GM12872 (cell line): Measurements from ENCODE around the gene PSMD5.

Experiments used
- CTCF ChIP-seq: IDR thresholded peaks from 3 replicates; pipeline ENCODE4 v1.5.1; 2011; ENCODE audit warnings: low read depth, mild to moderate bottlenecking, low read length, moderate library complexity; ENCODE audit not compliant: insufficient read depth

PSMD5 gene

GRCh38 chr9:120829650-120830049 lies 13.1 kb downstream of the PSMD5 start:
- TF ChIP-seq CTCF = no peak

GRCh38 chr9:120820095-120820494 lies 22.6 kb downstream of the PSMD5 start:
- TF ChIP-seq CTCF = no peak

DNA sequence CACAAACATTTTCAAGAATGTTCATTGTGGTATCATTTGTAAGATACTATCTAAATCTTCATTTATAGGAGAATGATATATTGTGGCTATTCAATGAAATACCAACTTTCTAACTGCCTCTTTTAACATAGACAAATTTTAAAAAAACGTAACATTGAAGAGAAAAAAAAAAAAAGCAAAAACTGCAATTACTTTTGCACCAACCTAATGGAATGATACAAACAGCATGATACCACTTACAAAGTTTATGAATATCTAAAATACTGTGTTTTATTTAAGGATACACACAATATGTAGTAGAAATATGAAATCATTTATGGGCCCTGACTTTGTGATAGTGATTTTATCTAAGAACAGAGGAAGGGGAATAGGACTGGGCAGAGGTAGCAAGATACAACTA lies 24.1 kb downstream of the PSMD5 start:
- TF ChIP-seq CTCF = no peak

GRCh38 chr9:120815075-120815474 lies 27.6 kb downstream of the PSMD5 start:
- no peak for TF ChIP-seq CTCF

DNA sequence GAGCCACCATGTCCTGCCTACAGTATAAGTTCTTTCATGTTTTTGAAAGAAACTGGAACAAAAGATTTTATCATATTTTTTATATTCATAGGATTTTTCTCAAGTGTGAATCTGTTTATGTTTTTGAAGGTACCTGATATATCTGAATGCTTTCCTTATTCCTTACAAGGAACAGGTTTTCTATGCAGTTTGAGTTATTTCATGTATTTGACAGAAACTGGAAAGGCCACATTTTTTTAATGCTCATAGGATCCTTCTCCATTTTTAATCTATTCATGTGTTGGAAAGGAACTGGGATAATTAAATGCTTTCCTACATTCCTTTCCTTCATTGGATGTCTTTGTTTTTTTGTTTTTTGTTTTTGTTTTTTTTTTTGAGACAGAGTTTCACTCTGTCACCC lies 33.8 kb downstream of the PSMD5 start:
- no peak for TF ChIP-seq CTCF

DNA sequence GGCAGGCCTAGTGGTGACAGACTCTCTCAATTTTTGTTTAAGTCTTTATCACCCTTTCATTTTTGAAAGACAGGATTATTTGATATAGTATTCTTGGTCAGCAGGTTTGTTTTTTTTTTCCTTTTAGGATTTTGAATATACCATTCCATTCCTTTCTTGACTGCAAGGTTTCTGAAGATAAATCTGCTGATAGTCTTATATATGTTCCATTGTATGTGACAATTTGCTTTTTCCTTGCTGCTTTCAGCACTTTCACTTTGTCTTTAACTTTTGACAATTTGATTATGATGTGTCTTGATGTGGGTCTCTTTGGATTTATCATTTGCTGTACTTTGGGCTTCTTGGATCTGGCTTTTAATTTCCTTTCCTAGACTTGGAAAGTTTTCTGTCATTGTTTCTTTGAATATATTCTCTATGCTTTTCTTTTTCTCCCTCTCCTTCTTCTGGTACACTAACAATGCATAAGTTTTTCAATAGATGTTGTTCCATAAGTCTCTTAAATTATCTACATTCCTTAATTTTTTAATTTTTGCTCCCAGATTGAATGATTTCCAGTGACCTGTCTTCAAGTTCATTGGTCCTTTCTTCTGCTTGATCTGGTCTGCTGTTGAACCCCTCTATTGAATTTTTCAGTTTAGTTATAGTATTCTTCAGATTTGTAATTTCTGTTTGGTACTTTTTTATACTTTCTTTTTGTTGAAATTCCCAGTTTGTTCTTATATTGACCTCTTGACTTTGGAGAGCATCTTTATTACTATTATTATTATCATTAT lies 34.9 kb downstream of the PSMD5 start:
- no peak for TF ChIP-seq CTCF

GRCh38 chr9:120801441-120801840 lies 41.3 kb downstream of the PSMD5 start:
- no peak for TF ChIP-seq CTCF
